ENCODE data around the gene SEL1L2. TPM values are rescaled to one million over a fixed set of nuclear protein-coding genes. Genes with fewer than 3 reads are reported as not detected.

The SEL1L2 gene
- polyA plus RNA-seq, 3 donors: not detected

DNA sequence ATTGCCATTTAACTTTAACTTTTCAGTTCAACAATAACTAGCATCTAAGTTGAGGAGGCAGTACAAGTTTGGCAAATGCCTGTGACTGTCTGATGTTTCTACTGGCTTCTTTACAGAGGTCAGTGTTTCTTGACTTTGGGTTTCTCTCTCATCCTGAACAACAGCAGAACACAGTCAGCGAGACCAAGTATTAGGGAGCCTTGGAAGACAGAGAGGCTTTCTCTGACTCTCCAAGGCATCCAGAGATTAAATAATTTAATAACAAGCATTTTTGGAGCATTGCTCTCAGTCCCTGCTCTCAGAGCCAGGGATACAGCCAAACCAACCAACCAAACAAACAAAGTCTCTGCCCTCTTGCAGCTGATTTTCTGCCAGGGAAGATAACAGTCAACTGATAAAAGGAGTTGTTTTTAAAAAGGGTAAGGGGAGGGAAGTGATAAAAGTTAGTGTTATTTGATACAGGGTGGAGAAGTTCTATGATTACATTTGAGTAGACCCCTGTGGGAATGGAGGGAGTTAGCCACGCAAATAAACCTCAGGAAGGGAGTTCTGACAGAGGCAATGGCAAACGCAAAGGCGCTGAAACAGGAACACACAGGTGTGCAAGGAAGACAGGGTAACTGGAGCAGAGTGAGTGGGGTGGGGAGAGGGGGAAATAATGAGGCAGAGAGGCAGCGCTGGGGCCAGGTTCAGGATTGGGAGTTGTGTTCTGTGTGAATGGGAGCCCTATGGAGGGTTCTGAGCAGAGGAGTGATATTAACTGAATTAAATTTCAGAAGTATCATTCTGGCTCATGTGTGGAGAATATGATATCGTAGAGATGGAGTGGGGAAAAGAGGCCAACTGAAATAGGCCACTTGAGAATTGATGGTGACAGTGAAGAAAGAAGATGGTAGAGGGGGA, 55.2 kb downstream of the SEL1L2 start:
- Histone ChIP-seq H3K4me2 (replicated peaks; ENCODE audit: extremely low read depth, low read length, poor library complexity, severe bottlenecking) (no peak overlapping the region), H3K4me3 (replicated peaks in 1 of 3; ENCODE audit: low read depth in 2 of 3, low read length in 3 of 3) (no peak overlapping the region), H4K20me1 (ENCODE audit: insufficient read depth, low read length) (no peaks in the 10 kb centered on the region), H3K36me3 (replicated peaks in 1 of 2; ENCODE audit: control insufficient read depth in 1 of 2, insufficient read depth in 2 of 2, low read length in 2 of 2) (no peaks in the 10 kb centered on the region), H3K27ac (ENCODE audit: low read depth in 1 of 2, low read length in 2 of 2) (no peak overlapping the region), H3K27me3 (ENCODE audit: control insufficient read depth in 2 of 2, insufficient read depth in 2 of 2, low read length in 2 of 2) (no peaks in the 10 kb centered on the region), H3K9ac (ENCODE audit: insufficient read depth, low read length, poor library complexity, severe bottlenecking) (no peak overlapping the region), H3K4me1 (ENCODE audit: control insufficient read depth in 1 of 2, insufficient read depth in 2 of 2, low read length in 2 of 2) (no peaks in the 10 kb centered on the region), H3K9me3 (replicated peaks in 1 of 2; ENCODE audit: control insufficient read depth in 1 of 2, insufficient read depth in 1 of 2, low read length in 2 of 2) (peaks cover 0 to 6% of the 10 kb centered on the region in 2 donors), H3K79me2 (ENCODE audit: insufficient read depth, low read length) (no peaks in the 10 kb centered on the region), H2AFZ (ENCODE audit: insufficient read depth, low read depth, low read length, poor library complexity, severe bottlenecking) (no peak overlapping the region)
- H3K36me3 Mint-ChIP-seq: no peaks in the 10 kb centered on the region
- H3K4me3 Mint-ChIP-seq: no peak overlapping the region
- H3K9me3 Mint-ChIP-seq: peaks cover 0 to 15% (median 6%) of the 10 kb centered on the region in 7 donors
- TF ChIP-seq, protein P1, sequence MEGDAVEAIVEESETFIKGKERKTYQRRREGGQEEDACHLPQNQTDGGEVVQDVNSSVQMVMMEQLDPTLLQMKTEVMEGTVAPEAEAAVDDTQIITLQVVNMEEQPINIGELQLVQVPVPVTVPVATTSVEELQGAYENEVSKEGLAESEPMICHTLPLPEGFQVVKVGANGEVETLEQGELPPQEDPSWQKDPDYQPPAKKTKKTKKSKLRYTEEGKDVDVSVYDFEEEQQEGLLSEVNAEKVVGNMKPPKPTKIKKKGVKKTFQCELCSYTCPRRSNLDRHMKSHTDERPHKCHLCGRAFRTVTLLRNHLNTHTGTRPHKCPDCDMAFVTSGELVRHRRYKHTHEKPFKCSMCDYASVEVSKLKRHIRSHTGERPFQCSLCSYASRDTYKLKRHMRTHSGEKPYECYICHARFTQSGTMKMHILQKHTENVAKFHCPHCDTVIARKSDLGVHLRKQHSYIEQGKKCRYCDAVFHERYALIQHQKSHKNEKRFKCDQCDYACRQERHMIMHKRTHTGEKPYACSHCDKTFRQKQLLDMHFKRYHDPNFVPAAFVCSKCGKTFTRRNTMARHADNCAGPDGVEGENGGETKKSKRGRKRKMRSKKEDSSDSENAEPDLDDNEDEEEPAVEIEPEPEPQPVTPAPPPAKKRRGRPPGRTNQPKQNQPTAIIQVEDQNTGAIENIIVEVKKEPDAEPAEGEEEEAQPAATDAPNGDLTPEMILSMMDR (IDR thresholded peaks at IDR 0.05): no peak
- H3K27me3 Mint-ChIP-seq (ENCODE audit: low read depth in 3 of 3): peaks cover 0 to 5% (median 1%) of the 10 kb centered on the region in 3 donors
- intact Hi-C loops (cut with micrococcal nuclease): no loop called here
- WGBS (ENCODE audit: insufficient coverage): 68% methylated on average over 6 of the region's 6 CpGs
- H3K4me1 Mint-ChIP-seq: peaks cover 2% of the 10 kb centered on the region
- no peak for DNase-seq
- no peak overlapping the region for H3K27ac Mint-ChIP-seq

DNA sequence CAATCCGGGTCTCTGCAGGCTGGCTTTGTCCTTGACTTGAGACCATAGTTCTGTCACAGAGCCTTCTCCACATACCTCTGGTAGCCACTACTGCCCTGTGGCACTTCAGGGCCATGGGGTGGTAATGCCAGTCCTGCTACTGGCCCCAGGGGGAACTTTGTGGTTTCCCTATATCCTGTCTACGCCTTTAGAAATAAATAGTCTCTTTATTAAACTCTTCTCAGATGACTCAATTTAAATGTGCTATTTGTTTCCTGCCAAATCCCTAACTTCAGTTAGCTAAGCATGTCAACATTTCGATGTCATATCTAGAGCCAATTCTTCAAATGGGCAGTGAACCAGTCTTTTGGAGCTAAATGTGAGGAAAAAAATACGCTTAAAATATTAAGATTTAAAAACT, 60.1 kb downstream of the SEL1L2 start:
- Histone ChIP-seq H2AFZ (ENCODE audit: insufficient read depth, low read depth, low read length, poor library complexity, severe bottlenecking) (no peak overlapping the region), H3K4me1 (ENCODE audit: control insufficient read depth in 1 of 2, insufficient read depth in 2 of 2, low read length in 2 of 2) (no peaks in the 10 kb centered on the region), H4K20me1 (ENCODE audit: insufficient read depth, low read length) (no peaks in the 10 kb centered on the region), H3K27me3 (ENCODE audit: control insufficient read depth in 2 of 2, insufficient read depth in 2 of 2, low read length in 2 of 2) (no peaks in the 10 kb centered on the region), H3K9me3 (replicated peaks in 1 of 2; ENCODE audit: control insufficient read depth in 1 of 2, insufficient read depth in 1 of 2, low read length in 2 of 2) (no peaks in the 10 kb centered on the region), H3K79me2 (ENCODE audit: insufficient read depth, low read length) (no peaks in the 10 kb centered on the region), H3K9ac (ENCODE audit: insufficient read depth, low read length, poor library complexity, severe bottlenecking) (no peak overlapping the region), H3K4me3 (replicated peaks in 1 of 3; ENCODE audit: low read depth in 2 of 3, low read length in 3 of 3) (no peak overlapping the region), H3K36me3 (replicated peaks in 1 of 2; ENCODE audit: control insufficient read depth in 1 of 2, insufficient read depth in 2 of 2, low read length in 2 of 2) (no peaks in the 10 kb centered on the region), H3K4me2 (replicated peaks; ENCODE audit: extremely low read depth, low read length, poor library complexity, severe bottlenecking) (no peak overlapping the region), H3K27ac (ENCODE audit: low read depth in 1 of 2, low read length in 2 of 2) (no peak overlapping the region)
- Mint-ChIP-seq H3K36me3 (no peaks in the 10 kb centered on the region), H3K27ac (no peak overlapping the region), H3K4me1 (peaks cover 3% of the 10 kb centered on the region), H3K4me3 (no peak overlapping the region), H3K9me3 (peaks cover 0 to 5% (median 0%) of the 10 kb centered on the region in 7 donors), H3K27me3 (ENCODE audit: low read depth in 3 of 3) (peaks cover 0 to 2% (median under 1%) of the 10 kb centered on the region in 3 donors)
- intact Hi-C loops (cut with micrococcal nuclease): no loop called here
- WGBS (ENCODE audit: insufficient coverage): 0% methylated on average over 1 of the region's 4 CpGs
- DNase-seq: no peak
- TF ChIP-seq, protein P1 (IDR thresholded peaks at IDR 0.05): no peak
